ENCODE data around the gene ZNF236. TPM values are rescaled to one million over a fixed set of nuclear protein-coding genes. Genes with fewer than 3 reads are reported as not detected.

The ZNF236 gene
- total RNA-seq, 1 donor from 2014 or later, result 11.5 TPM

DNA sequence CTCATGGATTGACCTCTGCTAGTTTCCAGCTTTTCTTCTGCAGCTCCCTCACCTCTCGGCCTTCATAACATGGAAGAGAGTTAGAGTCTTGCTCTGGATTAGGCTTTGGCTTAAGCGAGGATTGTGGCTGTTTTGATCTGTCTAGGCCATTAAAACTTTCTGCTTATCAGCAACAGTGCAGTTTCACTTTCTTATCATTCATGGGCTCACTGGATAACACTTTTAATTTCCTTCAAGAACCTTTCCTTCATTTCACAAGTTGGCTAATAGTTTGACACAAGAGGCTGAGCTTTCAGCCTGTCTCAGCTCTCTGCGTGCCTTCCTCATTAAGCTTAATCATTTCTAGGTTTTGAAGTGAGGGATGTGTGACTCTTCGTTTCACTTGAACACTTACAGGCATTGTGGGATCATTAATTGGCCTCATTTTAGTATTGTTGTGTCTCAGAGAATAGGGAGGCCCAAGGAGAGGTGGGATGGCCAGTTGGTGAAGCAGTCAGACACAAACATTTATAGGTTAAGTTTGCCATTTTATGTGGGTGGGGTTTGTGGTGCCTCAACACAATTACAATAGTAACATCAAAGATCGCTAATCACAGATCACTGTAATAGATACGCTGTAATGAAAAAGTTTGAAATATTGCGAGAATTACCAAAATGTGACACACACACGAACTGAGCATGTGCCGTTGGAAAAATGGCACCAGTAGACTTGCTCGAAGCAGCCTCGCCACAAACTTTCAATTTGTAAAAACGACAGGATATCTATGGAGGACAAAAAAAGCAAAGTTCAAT, 129.3 kb downstream of the ZNF236 start:
- Histone ChIP-seq H3K36me3 (no peaks in the 10 kb centered on the region), H3K4me2 (no peak overlapping the region), H3K79me2 (ENCODE audit: low read depth) (no peaks in the 10 kb centered on the region), H3K9ac (no peak overlapping the region), H3K4me1 (no peaks in the 10 kb centered on the region), H3K4me3 (no peak overlapping the region), H3K27me3 (no peaks in the 10 kb centered on the region), H3F3A (ENCODE audit: low read depth) (no peaks in the 10 kb centered on the region), H3K27ac (no peak overlapping the region), H3K9me3 (ENCODE audit: low read depth) (no peaks in the 10 kb centered on the region), H2AFZ (replicated peaks) (no peak overlapping the region), H4K20me1 (ENCODE audit: low read depth) (no peaks in the 10 kb centered on the region)
- Mint-ChIP-seq H3K9me3 (no peaks in the 10 kb centered on the region), H3K4me1 (peaks cover 13% of the 10 kb centered on the region), H3K27ac (no peak overlapping the region), H3K27me3 (ENCODE audit: insufficient read depth, low read depth) (no peaks in the 10 kb centered on the region), H3K4me3 (no peak overlapping the region), H3K36me3 (peaks cover 43% of the 10 kb centered on the region)
- no peak for DNase-seq (ENCODE audit: low spot score)
- no peak for TF ChIP-seq EZH2 (IDR thresholded peaks at IDR 0.05)
- no peak for TF ChIP-seq EZH2phosphoT487 (IDR thresholded peaks at IDR 0.05)
- TF ChIP-seq, protein P1, sequence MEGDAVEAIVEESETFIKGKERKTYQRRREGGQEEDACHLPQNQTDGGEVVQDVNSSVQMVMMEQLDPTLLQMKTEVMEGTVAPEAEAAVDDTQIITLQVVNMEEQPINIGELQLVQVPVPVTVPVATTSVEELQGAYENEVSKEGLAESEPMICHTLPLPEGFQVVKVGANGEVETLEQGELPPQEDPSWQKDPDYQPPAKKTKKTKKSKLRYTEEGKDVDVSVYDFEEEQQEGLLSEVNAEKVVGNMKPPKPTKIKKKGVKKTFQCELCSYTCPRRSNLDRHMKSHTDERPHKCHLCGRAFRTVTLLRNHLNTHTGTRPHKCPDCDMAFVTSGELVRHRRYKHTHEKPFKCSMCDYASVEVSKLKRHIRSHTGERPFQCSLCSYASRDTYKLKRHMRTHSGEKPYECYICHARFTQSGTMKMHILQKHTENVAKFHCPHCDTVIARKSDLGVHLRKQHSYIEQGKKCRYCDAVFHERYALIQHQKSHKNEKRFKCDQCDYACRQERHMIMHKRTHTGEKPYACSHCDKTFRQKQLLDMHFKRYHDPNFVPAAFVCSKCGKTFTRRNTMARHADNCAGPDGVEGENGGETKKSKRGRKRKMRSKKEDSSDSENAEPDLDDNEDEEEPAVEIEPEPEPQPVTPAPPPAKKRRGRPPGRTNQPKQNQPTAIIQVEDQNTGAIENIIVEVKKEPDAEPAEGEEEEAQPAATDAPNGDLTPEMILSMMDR (IDR thresholded peaks at IDR 0.05), result no peak

DNA sequence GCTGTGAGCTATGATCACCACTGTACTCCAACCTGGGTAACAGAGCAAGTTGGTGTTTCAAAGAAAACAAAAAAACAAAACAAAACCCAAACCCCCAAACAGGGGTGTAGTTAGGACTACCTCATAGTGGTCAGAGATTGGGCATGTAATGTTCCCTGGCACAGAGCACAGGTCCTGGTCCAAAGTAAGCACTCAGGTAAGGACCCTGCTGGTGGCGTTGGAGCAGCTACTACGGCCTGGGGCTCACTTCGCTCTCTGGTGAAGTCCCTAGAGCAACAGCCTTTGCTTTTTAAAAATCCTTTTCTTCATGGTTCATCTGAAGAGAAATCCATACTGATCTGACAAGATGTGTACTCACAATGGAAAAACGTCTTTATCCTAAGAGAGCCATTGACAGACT, 130.4 kb downstream of the ZNF236 start:
- Mint-ChIP-seq H3K36me3 (peaks cover 42% of the 10 kb centered on the region), H3K4me1 (peaks cover 15% of the 10 kb centered on the region), H3K4me3 (no peak overlapping the region), H3K27me3 (ENCODE audit: insufficient read depth, low read depth) (no peaks in the 10 kb centered on the region), H3K9me3 (no peaks in the 10 kb centered on the region), H3K27ac (no peak overlapping the region)
- Histone ChIP-seq H3F3A (ENCODE audit: low read depth) (no peaks in the 10 kb centered on the region), H4K20me1 (ENCODE audit: low read depth) (no peaks in the 10 kb centered on the region), H3K4me1 (no peaks in the 10 kb centered on the region), H3K4me3 (no peak overlapping the region), H3K79me2 (ENCODE audit: low read depth) (no peaks in the 10 kb centered on the region), H3K9me3 (ENCODE audit: low read depth) (no peaks in the 10 kb centered on the region), H3K36me3 (no peaks in the 10 kb centered on the region), H3K4me2 (no peak overlapping the region), H3K27ac (no peak overlapping the region), H3K27me3 (no peaks in the 10 kb centered on the region), H2AFZ (replicated peaks) (no peak overlapping the region), H3K9ac (no peak overlapping the region)
- no peak for DNase-seq (ENCODE audit: low spot score)
- no peak for TF ChIP-seq EZH2phosphoT487 (IDR thresholded peaks at IDR 0.05)

DNA sequence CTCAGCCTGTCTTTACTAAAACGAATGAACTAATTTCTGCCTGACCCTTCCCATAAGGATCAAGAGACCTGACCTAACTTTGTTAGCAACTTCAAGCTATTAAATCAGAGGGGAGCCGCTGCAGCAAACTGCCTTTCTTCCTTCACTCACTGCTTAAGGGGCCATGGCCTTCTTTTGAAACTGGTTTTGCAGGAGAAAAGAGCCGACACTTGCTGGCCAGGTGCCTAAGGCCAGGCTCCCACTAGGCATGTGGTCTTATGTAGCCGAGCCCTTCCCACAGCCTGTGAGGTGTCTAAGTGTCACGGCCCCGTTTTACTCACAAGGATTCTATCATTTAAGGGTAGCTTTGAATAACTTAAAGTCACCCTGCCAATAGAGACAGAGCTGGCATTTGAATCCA, 130.8 kb downstream of the ZNF236 start:
- H3K9me3 Mint-ChIP-seq, result no peaks in the 10 kb centered on the region
- peaks cover 45% of the 10 kb centered on the region for H3K36me3 Mint-ChIP-seq
- no peak overlapping the region for H3K4me3 Mint-ChIP-seq

More for the DNA sequence above, 130.8 kb downstream of the ZNF236 start:
- Histone ChIP-seq H3K4me1 (no peaks in the 10 kb centered on the region), H3K9ac (no peak overlapping the region), H3K27me3 (no peaks in the 10 kb centered on the region), H2AFZ (replicated peaks) (no peak overlapping the region), H3F3A (ENCODE audit: low read depth) (no peaks in the 10 kb centered on the region), H3K4me2 (no peak overlapping the region), H3K27ac (no peak overlapping the region), H3K9me3 (ENCODE audit: low read depth) (no peaks in the 10 kb centered on the region), H3K4me3 (no peak overlapping the region), H3K79me2 (ENCODE audit: low read depth) (no peaks in the 10 kb centered on the region), H4K20me1 (ENCODE audit: low read depth) (no peaks in the 10 kb centered on the region), H3K36me3 (no peaks in the 10 kb centered on the region)
- Mint-ChIP-seq H3K4me1 (peaks cover 17% of the 10 kb centered on the region), H3K27ac (peak overlapping the region; percentile 19), H3K27me3 (ENCODE audit: insufficient read depth, low read depth) (no peaks in the 10 kb centered on the region)
- TF ChIP-seq, protein P1 (IDR thresholded peaks at IDR 0.05), result no peak
- no peak for TF ChIP-seq EZH2phosphoT487 (IDR thresholded peaks at IDR 0.05)
- TF ChIP-seq EZH2 (IDR thresholded peaks at IDR 0.05), result no peak
- DNase-seq (ENCODE audit: low spot score), result no peak

Measured in neural progenitor cell (in vitro differentiated cells).